DMS 273 (cell line): ENCODE data around the gene ST8SIA6.

Experiments used
- DNase-seq: peaks from one replicate; lab custom pipeline; 2025; ENCODE audit not compliant: unreplicated experiment; lab: John Stamatoyannopoulos, UW

ST8SIA6 gene

GRCh38 chr10:17387861-17388503 lies 66.4 kb downstream of the ST8SIA6 start:
- no peak for DNase-seq

GRCh38 chr10:17386616-17387075 lies 67.7 kb downstream of the ST8SIA6 start:
- DNase-seq, result no peak

- no peak for DNase-seq
Measured at GRCh38 chr10:17386021-17386420, 68.4 kb downstream of the ST8SIA6 start.

- DNase-seq, result no peak
Measured at GRCh38 chr10:17385066-17385465, 69.3 kb downstream of the ST8SIA6 start.

- DNase-seq, result no peak
Measured at GRCh38 chr10:17383801-17384555, 70.4 kb downstream of the ST8SIA6 start.

- no peak for DNase-seq
Measured at GRCh38 chr10:17381502-17382142, 72.8 kb downstream of the ST8SIA6 start.

GRCh38 chr10:17380888-17381287 lies 73.5 kb downstream of the ST8SIA6 start:
- no peak for DNase-seq

- no peak for DNase-seq
Measured at GRCh38 chr10:17380016-17380415, 74.4 kb downstream of the ST8SIA6 start.

- DNase-seq, result no peak
Measured at GRCh38 chr10:17379151-17379690, 75.2 kb downstream of the ST8SIA6 start.

- peak; percentile 18 for DNase-seq
Measured at GRCh38 chr10:17375936-17376584, 78.3 kb downstream of the ST8SIA6 start.

GRCh38 chr10:17368708-17369272 lies 85.6 kb downstream of the ST8SIA6 start:
- no peak for DNase-seq

- no peak for DNase-seq
Measured at GRCh38 chr10:17366705-17367104, 87.7 kb downstream of the ST8SIA6 start.

GRCh38 chr10:17365402-17365801 lies 89.0 kb downstream of the ST8SIA6 start:
- DNase-seq, result no peak

GRCh38 chr10:17358461-17358860 lies 95.9 kb downstream of the ST8SIA6 start:
- no peak for DNase-seq

- no peak for DNase-seq
Measured at GRCh38 chr10:17357781-17358180, 96.6 kb downstream of the ST8SIA6 start.

GRCh38 chr10:17356820-17357219 lies 97.6 kb downstream of the ST8SIA6 start:
- no peak for DNase-seq

GRCh38 chr10:17354781-17355180 lies 99.6 kb downstream of the ST8SIA6 start:
- no peak for DNase-seq

- no peak for DNase-seq
Measured at GRCh38 chr10:17353568-17354300, 100.7 kb downstream of the ST8SIA6 start.

GRCh38 chr10:17352583-17352982 lies 101.8 kb downstream of the ST8SIA6 start:
- no peak for DNase-seq

- DNase-seq, result no peak
Measured at GRCh38 chr10:17351506-17351905, 102.9 kb downstream of the ST8SIA6 start.
